Cardiac muscle cell (in vitro differentiated cells and primary cell): ENCODE results near the gene TBX5. TPM values are rescaled to one million over a fixed set of nuclear protein-coding genes. Genes with fewer than 3 reads are reported as not detected.
A peak's percentile ranks its signal among the peaks of the same experiment; 100 is the strongest.

ENCODE experiments used
- DNase-seq, 2 donors: peaks; one replicate each; pipeline versions ENCODE4 v3.0.0 to v3.0.0-alpha.2; 2010 to 2017; ENCODE audit warnings: low read depth in 1 of 2, low spot score in 1 of 2
- H3K27ac ChIP-seq: fragments of 200-600 bp; sonication (generic); 2 replicates; pipeline ENCODE4 v1.5.1; 2016
- H3K27me3 ChIP-seq: fragments of 200-600 bp; sonication (generic); 2 replicates; pipeline ENCODE4 v1.6.0; 2016; ENCODE audit warnings: control low read depth
- H3K36me3 ChIP-seq: fragments of 200-600 bp; sonication (generic); 2 replicates; pipeline ENCODE4 v1.5.1; 2016; ENCODE audit warnings: control low read depth
- H3K4me1 ChIP-seq: fragments of 200-600 bp; sonication (generic); 2 replicates; pipeline ENCODE4 v1.8.1; 2017; ENCODE audit warnings: low read depth, mild to moderate bottlenecking, mixed run types
- H3K4me3 ChIP-seq: fragments of 200-600 bp; sonication (generic); 2 replicates; pipeline ENCODE4 v1.5.1; 2016; ENCODE audit warnings: mild to moderate bottlenecking
- H3K9me3 ChIP-seq: fragments of 200-600 bp; sonication (generic); 2 replicates; pipeline ENCODE4 v1.5.1; 2017; ENCODE audit warnings: low read depth, mild to moderate bottlenecking, control low read depth
- polyA plus RNA-seq: library from polyadenylated mRNA; unstranded; fragments of >200 nt; fragmentation: Nextera tagmentation; extraction: Ambion mirVana; gene quantifications from 2 replicates; pipeline ENCODE4 v1.2.1, GENCODE V29; 2016
- total RNA-seq: library from RNA; depleted of rRNA; stranded (reverse); fragments of >200 nt; gene quantifications from 2 replicates; pipeline ENCODE4 v1.2.3, GENCODE V29; 2016
- TF ChIP-seq, protein P1 (sequence below): IDR thresholded peaks from 2 replicates; pipeline ENCODE4 v1.5.1; 2012; ENCODE audit warnings: low read depth, mild to moderate bottlenecking, low read length

Gene TBX5
- total and polyA plus RNA-seq, 2 experiments from 2014 or later, result 83.3 to 109 TPM

DNA sequence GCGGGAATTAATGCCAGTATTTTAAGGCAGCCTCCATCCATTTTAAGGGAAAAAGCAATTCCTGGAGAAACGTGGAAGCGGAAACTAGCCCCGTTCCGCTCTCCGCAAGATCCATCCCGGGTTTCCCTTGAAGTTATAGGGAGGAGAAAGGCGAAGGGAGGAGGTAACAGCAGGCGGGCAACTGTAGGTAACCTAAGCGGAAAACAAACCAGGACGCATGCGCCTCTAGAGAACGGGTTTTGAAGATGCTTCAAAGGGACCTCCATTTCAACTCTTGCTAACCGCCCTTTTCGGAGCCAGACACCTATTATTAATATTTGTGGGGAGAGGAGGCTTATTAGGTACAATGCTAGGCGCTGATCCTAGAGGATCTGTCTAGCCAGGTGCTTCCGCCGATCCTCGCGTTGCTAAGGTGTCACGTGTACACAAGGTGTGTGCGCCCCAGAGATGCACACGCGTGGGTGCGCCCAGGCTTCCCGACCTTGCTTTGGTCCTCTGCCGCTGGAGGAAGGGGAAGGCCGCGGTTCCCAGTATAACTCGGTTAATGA, 6.2 kb downstream of the TBX5 start:
- peak in 1 of 2 donors; percentile 58 for DNase-seq
- Histone ChIP-seq H3K27ac (no peak overlapping the region), H3K27me3 (peaks cover 66% of the 10 kb centered on the region), H3K36me3 (peaks cover 26% of the 10 kb centered on the region), H3K9me3 (no peaks in the 10 kb centered on the region), H3K4me1 (peaks cover 68% of the 10 kb centered on the region), H3K4me3 (peak overlapping the region; percentile 97)
- TF ChIP-seq, protein P1, sequence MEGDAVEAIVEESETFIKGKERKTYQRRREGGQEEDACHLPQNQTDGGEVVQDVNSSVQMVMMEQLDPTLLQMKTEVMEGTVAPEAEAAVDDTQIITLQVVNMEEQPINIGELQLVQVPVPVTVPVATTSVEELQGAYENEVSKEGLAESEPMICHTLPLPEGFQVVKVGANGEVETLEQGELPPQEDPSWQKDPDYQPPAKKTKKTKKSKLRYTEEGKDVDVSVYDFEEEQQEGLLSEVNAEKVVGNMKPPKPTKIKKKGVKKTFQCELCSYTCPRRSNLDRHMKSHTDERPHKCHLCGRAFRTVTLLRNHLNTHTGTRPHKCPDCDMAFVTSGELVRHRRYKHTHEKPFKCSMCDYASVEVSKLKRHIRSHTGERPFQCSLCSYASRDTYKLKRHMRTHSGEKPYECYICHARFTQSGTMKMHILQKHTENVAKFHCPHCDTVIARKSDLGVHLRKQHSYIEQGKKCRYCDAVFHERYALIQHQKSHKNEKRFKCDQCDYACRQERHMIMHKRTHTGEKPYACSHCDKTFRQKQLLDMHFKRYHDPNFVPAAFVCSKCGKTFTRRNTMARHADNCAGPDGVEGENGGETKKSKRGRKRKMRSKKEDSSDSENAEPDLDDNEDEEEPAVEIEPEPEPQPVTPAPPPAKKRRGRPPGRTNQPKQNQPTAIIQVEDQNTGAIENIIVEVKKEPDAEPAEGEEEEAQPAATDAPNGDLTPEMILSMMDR, result no peak

- TF ChIP-seq, protein P1, result no peak
- Histone ChIP-seq H3K36me3 (peaks cover 41% of the 10 kb centered on the region), H3K9me3 (no peaks in the 10 kb centered on the region), H3K27ac (no peak overlapping the region), H3K4me3 (no peak overlapping the region), H3K27me3 (peaks cover 64% of the 10 kb centered on the region), H3K4me1 (peaks cover 74% of the 10 kb centered on the region)
- DNase-seq, result no peak
These were observed 7.7 kb downstream of the TBX5 start for GRCh38 chr12:114397978-114398881.

DNA sequence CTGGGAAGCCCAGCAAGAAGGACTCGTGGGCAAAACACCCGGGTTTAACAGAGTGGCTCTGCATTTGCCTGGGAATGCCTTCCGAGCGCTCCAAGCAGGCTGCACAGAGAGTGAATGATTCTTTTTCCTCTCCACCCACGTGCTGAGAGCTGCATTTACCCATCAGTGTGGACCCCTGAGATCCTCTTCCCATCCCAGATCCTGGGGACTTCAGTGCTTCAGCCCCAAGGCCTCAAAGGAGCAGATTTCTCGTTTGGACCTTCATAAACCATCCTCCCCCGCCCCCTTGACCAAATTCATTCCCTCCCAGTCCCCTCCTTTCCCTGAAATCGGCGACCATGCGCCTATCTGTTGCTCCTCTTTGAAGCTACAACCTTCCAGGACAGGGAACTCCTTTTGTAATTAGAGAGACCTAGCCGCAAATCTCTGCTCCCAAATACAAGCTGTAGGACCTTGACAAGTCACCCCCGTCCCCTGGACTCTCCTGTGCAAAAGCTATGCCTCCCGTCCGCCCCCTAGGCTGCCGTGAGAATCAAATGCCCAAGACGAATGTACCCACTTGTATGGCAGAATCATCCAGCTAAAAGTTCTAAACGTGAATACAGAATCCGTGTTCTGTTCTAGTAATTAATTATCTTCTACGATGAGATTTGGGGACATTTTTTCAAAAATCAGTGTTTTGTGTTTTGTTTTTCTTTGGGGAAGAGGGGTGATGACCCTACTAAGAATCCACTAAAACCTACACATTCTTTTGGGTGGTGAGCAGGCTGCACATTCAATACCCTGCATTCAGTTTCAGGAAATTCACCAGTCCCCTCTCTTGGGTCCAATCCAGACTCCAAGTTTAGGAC, 8.8 kb downstream of the TBX5 start:
- Histone ChIP-seq H3K36me3 (peaks cover 47% of the 10 kb centered on the region), H3K4me1 (peaks cover 66% of the 10 kb centered on the region), H3K27me3 (peaks cover 60% of the 10 kb centered on the region), H3K9me3 (no peaks in the 10 kb centered on the region), H3K27ac (no peak overlapping the region), H3K4me3 (no peak overlapping the region)
- no peak for DNase-seq
- TF ChIP-seq, protein P1, result no peak

DNA sequence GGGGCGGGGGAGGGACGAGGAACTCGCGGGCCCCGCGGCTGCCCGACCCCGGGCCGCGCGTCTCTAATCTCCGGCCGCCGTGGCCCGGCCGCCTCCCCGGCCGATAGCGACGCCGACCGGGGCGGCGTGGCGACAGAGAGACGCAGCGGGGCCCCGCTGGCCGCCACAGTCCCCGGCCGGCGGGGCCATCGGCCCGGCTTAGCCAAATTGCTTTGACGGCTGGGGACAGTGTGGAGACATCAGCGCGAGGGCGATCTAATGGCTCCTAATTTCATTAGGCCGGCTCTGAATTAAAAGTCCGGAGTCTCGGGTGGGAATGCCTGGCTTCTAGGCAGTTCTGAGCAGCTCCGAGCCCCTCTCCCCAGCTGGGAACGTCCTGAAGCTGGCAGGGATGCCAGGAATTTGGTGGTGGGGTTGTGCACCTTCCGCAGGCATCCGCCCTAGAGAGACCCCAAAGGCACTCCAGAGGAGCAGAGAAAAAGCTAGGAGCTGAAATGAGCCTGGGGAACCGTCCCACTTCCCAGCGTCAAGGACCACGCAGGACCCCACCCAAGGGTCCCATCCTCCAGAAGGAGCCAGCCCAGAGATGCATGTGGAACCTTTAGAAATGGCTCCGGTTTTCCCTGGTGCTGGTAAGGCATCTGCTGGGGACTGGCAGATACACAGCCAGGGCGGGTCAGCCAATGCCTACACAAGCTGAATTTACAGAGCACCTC, 9.6 kb downstream of the TBX5 start:
- Histone ChIP-seq H3K27me3 (peaks cover 54% of the 10 kb centered on the region), H3K4me3 (peak overlapping the region; percentile 4), H3K27ac (peak overlapping the region; percentile 45), H3K36me3 (peaks cover 53% of the 10 kb centered on the region), H3K4me1 (peaks cover 59% of the 10 kb centered on the region), H3K9me3 (no peaks in the 10 kb centered on the region)
- TF ChIP-seq, protein P1, result no peak
- DNase-seq, result peak in 1 of 2 donors; percentile 55

- H3K4me3 ChIP-seq, result peak overlapping the region; percentile 4
- peaks cover 53% of the 10 kb centered on the region for H3K27me3 ChIP-seq
- no peaks in the 10 kb centered on the region for H3K9me3 ChIP-seq
- peak overlapping the region; percentile 45 for H3K27ac ChIP-seq
- peak in 1 of 2 donors; percentile 54 for DNase-seq
- H3K4me1 ChIP-seq, result peaks cover 53% of the 10 kb centered on the region
- H3K36me3 ChIP-seq, result peaks cover 57% of the 10 kb centered on the region
- TF ChIP-seq, protein P1, result no peak
These were observed 10.2 kb downstream of the TBX5 start for GRCh38 chr12:114395755-114396152.
